IMR-90 (cell line): ENCODE measurements around the gene MORC2. TPM values are rescaled to one million over a fixed set of nuclear protein-coding genes. Genes with fewer than 3 reads are reported as not detected.

ENCODE experiments used
- ATAC-seq: fragments of 200-7000 bp; cut with Tn5 transposase; 2 replicates; pipeline ENCODE4 v1.9.1; 2020; ENCODE audit warnings: low read depth, mild to moderate bottlenecking, moderate library complexity
- BruUV-seq: library from RNA; stranded (reverse); fragments of 400-500 nt; replicated peaks from 2 replicates; lab custom pipeline; 2021; lab: Mats Ljungman, UMichigan
- CTCF ChIA-PET: fragments of 300-600 bp; formaldehyde crosslinking; extraction: SDS; loops from one replicate; lab custom pipeline; 2021; ENCODE audit warnings: antibody characterized with exemption; lab: Yijun Ruan, JAX
- POLR2A ChIA-PET: fragments of 300-600 bp; sonication (Branson Sonifier 250); formaldehyde crosslinking; loops from one replicate; lab custom pipeline; 2022; ENCODE audit warnings: antibody characterized with exemption; ENCODE audit not compliant: unreplicated experiment; lab: Charles Lee
- DNase-seq: peaks from one replicate; pipeline ENCODE4 v3.0.0; 2013
- H2AFZ ChIP-seq: replicated peaks from 2 replicates; pipeline ENCODE3; 2013; ENCODE audit warnings: low read length, mild to moderate bottlenecking; ENCODE audit not compliant: poor library complexity
- H2AK5ac ChIP-seq: 2 replicates; pipeline ENCODE4 v1.6.1; 2013; ENCODE audit warnings: low read depth, low read length, inconsistent platforms
- H2AK9ac ChIP-seq: replicated peaks from 2 replicates; pipeline ENCODE3; 2013; ENCODE audit warnings: mild to moderate bottlenecking, low read depth, low read length, moderate library complexity; ENCODE audit not compliant: poor library complexity
- H2BK120ac ChIP-seq: 2 replicates; pipeline ENCODE4 v1.6.1; 2013; ENCODE audit warnings: low read depth, low read length, inconsistent platforms
- H2BK15ac ChIP-seq: 3 replicates; pipeline ENCODE4 v1.6.1; 2013; ENCODE audit warnings: low read depth, low read length, inconsistent platforms
- H2BK20ac ChIP-seq: 2 replicates; pipeline ENCODE4 v1.6.1; 2013; ENCODE audit warnings: low read depth, mild to moderate bottlenecking, inconsistent platforms, low read length, moderate library complexity
- H2BK5ac ChIP-seq: 2 replicates; pipeline ENCODE4 v1.6.1; 2013; ENCODE audit warnings: mild to moderate bottlenecking, low read depth, low read length, inconsistent platforms; ENCODE audit not compliant: poor library complexity, severe bottlenecking
- H3K14ac ChIP-seq: replicated peaks from 2 replicates; pipeline ENCODE4 v1.6.1; 2013; ENCODE audit warnings: low read depth, low read length, inconsistent platforms
- H3K18ac ChIP-seq: 2 replicates; pipeline ENCODE4 v1.6.1; 2013; ENCODE audit warnings: low read depth, low read length, control low read depth
- H3K23ac ChIP-seq: 2 replicates; pipeline ENCODE4 v1.6.1; 2013; ENCODE audit warnings: low read depth, low read length, inconsistent platforms
- H3K27ac ChIP-seq: 2 replicates; pipeline ENCODE4 v1.5.1; 2013; ENCODE audit warnings: mild to moderate bottlenecking, control low read depth, low read length; ENCODE audit not compliant: insufficient read depth
- H3K27me3 ChIP-seq: 2 replicates; pipeline ENCODE4 v1.6.1; 2013; ENCODE audit warnings: low read length; ENCODE audit not compliant: control insufficient read depth, insufficient read depth
- H3K36me3 ChIP-seq: 2 replicates; pipeline ENCODE4 v1.6.1; 2013; ENCODE audit warnings: low read length, mixed read lengths; ENCODE audit not compliant: control insufficient read depth, insufficient read depth
- H3K4ac ChIP-seq: 2 replicates; pipeline ENCODE4 v1.6.1; 2013; ENCODE audit warnings: low read depth, low read length, inconsistent platforms
- H3K4me1 ChIP-seq: 2 replicates; pipeline ENCODE4 v1.6.1; 2013; ENCODE audit warnings: low read length, mixed read lengths; ENCODE audit not compliant: control insufficient read depth, insufficient read depth
- H3K4me2 ChIP-seq: 2 replicates; pipeline ENCODE4 v1.6.1; 2013; ENCODE audit warnings: low read depth, mild to moderate bottlenecking, control low read depth, low read length, moderate library complexity
- H3K4me3 ChIP-seq: 2 replicates; pipeline ENCODE4 v1.5.1; 2013; ENCODE audit warnings: low read depth, mild to moderate bottlenecking, control low read depth, low read length, moderate library complexity; ENCODE audit not compliant: insufficient read depth
- H3K56ac ChIP-seq: 2 replicates; pipeline ENCODE4 v1.6.1; 2013; ENCODE audit warnings: low read length, inconsistent platforms; ENCODE audit not compliant: insufficient read depth; ENCODE audit errors: extremely low read depth
- H3K79me1 ChIP-seq, 2 experiments: 2 replicates each; pipeline ENCODE4 v1.6.1; 2013; ENCODE audit warnings: low read length in 2 of 2, inconsistent platforms in 1 of 2, low read depth in 1 of 2
- H3K9ac ChIP-seq: 2 replicates; pipeline ENCODE4 v1.6.1; 2013; ENCODE audit warnings: low read depth, low read length, control low read depth
- H3K9me1 ChIP-seq: 2 replicates; pipeline ENCODE4 v1.6.1; 2013; ENCODE audit warnings: low read length, inconsistent platforms; ENCODE audit not compliant: insufficient read depth
- H3K9me3 ChIP-seq: 2 replicates; pipeline ENCODE4 v1.6.1; 2013; ENCODE audit warnings: low read length; ENCODE audit not compliant: control insufficient read depth, insufficient read depth
- H4K20me1 ChIP-seq: 2 replicates; pipeline ENCODE4 v1.6.1; 2013; ENCODE audit warnings: low read length, inconsistent platforms; ENCODE audit not compliant: insufficient read depth
- H4K5ac ChIP-seq: 2 replicates; pipeline ENCODE4 v1.6.1; 2013; ENCODE audit warnings: mild to moderate bottlenecking, low read depth, low read length, control low read depth
- H4K8ac ChIP-seq, 2 experiments: 2 replicates each; pipeline ENCODE4 v1.6.1; 2013; ENCODE audit warnings: low read depth in 2 of 2, low read length in 2 of 2, control low read depth in 1 of 2, inconsistent platforms in 1 of 2
- H4K91ac ChIP-seq: 2 replicates; pipeline ENCODE4 v1.6.1; 2013; ENCODE audit warnings: low read depth, low read length, inconsistent platforms; ENCODE audit not compliant: insufficient read depth
- CEBPB ChIP-seq: IDR thresholded peaks from 2 replicates; pipeline ENCODE4 v1.6.1; 2012; ENCODE audit warnings: low read depth, low read length, improper control_type of control experiment
- CHD1 ChIP-seq: IDR thresholded peaks from 2 replicates; pipeline ENCODE4 v1.6.1; 2012; ENCODE audit warnings: low read depth, low read length, improper control_type of control experiment
- CTCF ChIP-seq: conservative IDR thresholded peaks from 2 replicates; pipeline ENCODE4 v1.5.1; 2012; ENCODE audit warnings: mild to moderate bottlenecking, low read depth, low read length, improper control_type of control experiment
- ELK1 ChIP-seq: fragments of 150-350 bp; IDR thresholded peaks from 2 replicates; pipeline ENCODE4 v1.6.1; 2016; ENCODE audit warnings: low read depth, mild to moderate bottlenecking, low read length, moderate library complexity, borderline replicate concordance
- MAFK ChIP-seq: IDR thresholded peaks from 2 replicates; pipeline ENCODE4 v1.6.1; 2012; ENCODE audit warnings: low read depth, low read length, improper control_type of control experiment
- MXI1 ChIP-seq: IDR thresholded peaks from 2 replicates; pipeline ENCODE4 v1.6.1; 2012; ENCODE audit warnings: low read depth, mild to moderate bottlenecking, low read length, moderate library complexity, borderline replicate concordance
- NFE2L2 ChIP-seq: fragments of 150-350 bp; IDR thresholded peaks from 2 replicates; pipeline ENCODE4 v1.6.1; 2016; ENCODE audit warnings: low read depth, mild to moderate bottlenecking, low read length
- POLR2A ChIP-seq: IDR thresholded peaks from 2 replicates; pipeline ENCODE4 v1.6.1; 2012; ENCODE audit warnings: mild to moderate bottlenecking, low read depth, low read length
- RAD21 ChIP-seq: IDR thresholded peaks from 2 replicates; pipeline ENCODE4 v1.6.1; 2012; ENCODE audit warnings: low read length, improper control_type of control experiment
- RCOR1 ChIP-seq: IDR thresholded peaks from 2 replicates; pipeline ENCODE4 v1.6.1; 2012; ENCODE audit warnings: mild to moderate bottlenecking, low read length, improper control_type of control experiment; ENCODE audit not compliant: insufficient replicate concordance
- RFX5 ChIP-seq: IDR thresholded peaks from 2 replicates; pipeline ENCODE4 v1.8.0; 2012; ENCODE audit warnings: low read depth, mild to moderate bottlenecking, low read length, moderate library complexity
- SMC3 ChIP-seq: fragments of 150-350 bp; IDR thresholded peaks from 2 replicates; pipeline ENCODE4 v1.6.1; 2016; ENCODE audit warnings: low read depth, mild to moderate bottlenecking, antibody characterized with exemption, low read length, moderate library complexity
- USF2 ChIP-seq: fragments of 150-350 bp; IDR thresholded peaks from 2 replicates; pipeline ENCODE4 v1.6.1; 2017; ENCODE audit warnings: mild to moderate bottlenecking, antibody characterized with exemption, low read length, low read depth
- whole genome bisulfite sequencing, 2 experiments: methylation state at CpG; one replicate each; pipeline versions ENCODE4 v1.1.5 to v1.1.7; 2013; ENCODE audit warnings: missing lambda C conversion rate in 2 of 2; ENCODE audit not compliant: insufficient read length in 1 of 2; ENCODE audit errors: extremely low coverage in 2 of 2; 5-methylcytosine and 5-hydroxymethylcytosine counted together
- dilution Hi-C: fragments of 300-500 bp; cut with HindIII; formaldehyde crosslinking; loops from one replicate; pipeline ENCODE4 v1.14.3; 2018; ENCODE audit warnings: low sequenced_read_pairs; ENCODE audit not compliant: unreplicated experiment
- in situ Hi-C: fragments of 300-500 bp; cut with MboI; formaldehyde crosslinking; loops from 3 replicates; pipeline ENCODE4 v1.14.3; 2019; ENCODE audit warnings: low sequenced_read_pairs, inconsistent platforms, mixed read lengths
- intact Hi-C: fragments of 100-400 bp; cut with micrococcal nuclease; formaldehyde crosslinking; loops from 2 replicates; pipeline ENCODE4 v1.10.0; 2022
- polyA plus RNA-seq, 3 experiments: library from polyadenylated mRNA; depleted of rRNA; stranded (reverse); fragments of >200 nt; gene quantifications; 2 replicates each; pipeline ENCODE4 v1.2.3, GENCODE V29; 2012; ENCODE audit warnings: low replicate concordance in 1 of 3
- total RNA-seq: library from RNA; depleted of rRNA; stranded (reverse); fragments of >200 nt; gene quantifications from 2 replicates; pipeline ENCODE4 v1.2.3, GENCODE V29; 2012

Gene MORC2
- total and polyA plus RNA-seq, 2 of the 4 experiments (the other 2 are of a cell fraction) = 15.8 to 24.7 TPM

- H2AK5ac ChIP-seq = no peak overlapping the region
- H3K27me3 ChIP-seq = no peaks in the 10 kb centered on the region
- BruUV-seq = no TSS peak
- no peaks in the 10 kb centered on the region for H3K9me1 ChIP-seq
- no peak overlapping the region for H3K4me3 ChIP-seq
- dilution Hi-C loops = no loop called here
- WGBS, 2 experiments = 100% methylated on average over 2 of the region's 7 CpGs; no CpG with 5 or more reads in 1 of the 2 experiments
- DNase-seq (no peak), ATAC-seq (no peak)
- H3K23ac ChIP-seq = no peak overlapping the region
- H4K5ac ChIP-seq = no peak overlapping the region
- H4K8ac ChIP-seq = no peak overlapping the region
- no peak overlapping the region for H3K27ac ChIP-seq
- no peak overlapping the region for H3K14ac ChIP-seq
- in situ Hi-C loops = no loop called here
- H3K79me1 ChIP-seq = peaks cover 0 to 8% of the 10 kb centered on the region in 2 experiments; a peak in 3 of 4 replicates
- intact Hi-C loops = no loop called here
- peaks cover 5% of the 10 kb centered on the region; the same call in 1 of the 2 replicates for H4K20me1 ChIP-seq
- H3K4me1 ChIP-seq = no peaks in the 10 kb centered on the region
- H2AFZ ChIP-seq = no peak overlapping the region
- no peak overlapping the region for H2BK15ac ChIP-seq
- no peak overlapping the region for H2BK5ac ChIP-seq
- H3K9ac ChIP-seq = no peak overlapping the region
- no peak overlapping the region for H3K56ac ChIP-seq
- no peak overlapping the region for H4K91ac ChIP-seq
- no peak overlapping the region for H3K4me2 ChIP-seq
- H2BK20ac ChIP-seq = no peak overlapping the region
- H2BK120ac ChIP-seq = no peak overlapping the region
- H3K18ac ChIP-seq = no peak overlapping the region
- H3K4ac ChIP-seq = no peak overlapping the region
- POLR2A ChIA-PET = no interaction called here
- H2AK9ac ChIP-seq = no peak overlapping the region
- H3K36me3 ChIP-seq = peaks cover 81% of the 10 kb centered on the region
- CTCF ChIA-PET = no interaction called here
- no peaks in the 10 kb centered on the region for H3K9me3 ChIP-seq
- TF ChIP-seq NFE2L2 = no peak
- no peak for TF ChIP-seq USF2
- TF ChIP-seq ELK1 = no peak
- no peak for TF ChIP-seq POLR2A
- no peak for TF ChIP-seq RAD21
- no peak for TF ChIP-seq CHD1
- TF ChIP-seq RCOR1 = no peak
- no peak for TF ChIP-seq MAFK
- no peak for TF ChIP-seq RFX5
- TF ChIP-seq MXI1 = no peak
- no peak for TF ChIP-seq CTCF
- no peak for TF ChIP-seq SMC3
- TF ChIP-seq CEBPB = no peak
Observed at GRCh38 chr22:30933457-30933856, 35.1 kb downstream of the MORC2 start.
